ENCODE results near the gene BPIFB2.

Gene BPIFB2

DNA sequence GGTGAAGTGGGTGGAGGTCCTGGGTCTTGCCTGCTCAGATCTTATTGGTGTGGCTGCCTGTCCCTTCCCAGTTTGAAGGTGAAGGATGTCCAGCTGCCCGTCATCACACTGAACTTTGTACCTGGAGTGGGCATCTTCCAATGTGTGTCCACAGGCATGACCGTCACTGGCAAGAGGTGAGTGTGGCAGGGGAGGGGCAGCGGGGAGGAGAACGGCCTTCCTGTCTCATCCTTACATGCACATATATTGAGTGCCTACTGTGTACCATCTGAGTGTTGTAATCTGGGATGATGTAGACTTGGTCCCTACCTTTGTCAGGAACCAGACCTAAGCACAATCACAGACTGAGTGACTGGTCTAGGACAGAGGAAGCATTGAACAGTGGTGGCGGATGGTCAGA, 26.6 kb downstream of the BPIFB2 start:
- in situ Hi-C loops (cut with HindIII; ENCODE audit: low sequenced_read_pairs), result no loop called here
- DNase-seq (ENCODE audit: low read depth), result no peak
- no peak overlapping the region for H3K4me3 ChIP-seq (ENCODE audit: low read depth, low read length)
- TF ChIP-seq, protein P1, sequence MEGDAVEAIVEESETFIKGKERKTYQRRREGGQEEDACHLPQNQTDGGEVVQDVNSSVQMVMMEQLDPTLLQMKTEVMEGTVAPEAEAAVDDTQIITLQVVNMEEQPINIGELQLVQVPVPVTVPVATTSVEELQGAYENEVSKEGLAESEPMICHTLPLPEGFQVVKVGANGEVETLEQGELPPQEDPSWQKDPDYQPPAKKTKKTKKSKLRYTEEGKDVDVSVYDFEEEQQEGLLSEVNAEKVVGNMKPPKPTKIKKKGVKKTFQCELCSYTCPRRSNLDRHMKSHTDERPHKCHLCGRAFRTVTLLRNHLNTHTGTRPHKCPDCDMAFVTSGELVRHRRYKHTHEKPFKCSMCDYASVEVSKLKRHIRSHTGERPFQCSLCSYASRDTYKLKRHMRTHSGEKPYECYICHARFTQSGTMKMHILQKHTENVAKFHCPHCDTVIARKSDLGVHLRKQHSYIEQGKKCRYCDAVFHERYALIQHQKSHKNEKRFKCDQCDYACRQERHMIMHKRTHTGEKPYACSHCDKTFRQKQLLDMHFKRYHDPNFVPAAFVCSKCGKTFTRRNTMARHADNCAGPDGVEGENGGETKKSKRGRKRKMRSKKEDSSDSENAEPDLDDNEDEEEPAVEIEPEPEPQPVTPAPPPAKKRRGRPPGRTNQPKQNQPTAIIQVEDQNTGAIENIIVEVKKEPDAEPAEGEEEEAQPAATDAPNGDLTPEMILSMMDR (IDR thresholded peaks at IDR 0.05; ENCODE audit: low read depth, low read length, missing control alignments), result no peak

DNA sequence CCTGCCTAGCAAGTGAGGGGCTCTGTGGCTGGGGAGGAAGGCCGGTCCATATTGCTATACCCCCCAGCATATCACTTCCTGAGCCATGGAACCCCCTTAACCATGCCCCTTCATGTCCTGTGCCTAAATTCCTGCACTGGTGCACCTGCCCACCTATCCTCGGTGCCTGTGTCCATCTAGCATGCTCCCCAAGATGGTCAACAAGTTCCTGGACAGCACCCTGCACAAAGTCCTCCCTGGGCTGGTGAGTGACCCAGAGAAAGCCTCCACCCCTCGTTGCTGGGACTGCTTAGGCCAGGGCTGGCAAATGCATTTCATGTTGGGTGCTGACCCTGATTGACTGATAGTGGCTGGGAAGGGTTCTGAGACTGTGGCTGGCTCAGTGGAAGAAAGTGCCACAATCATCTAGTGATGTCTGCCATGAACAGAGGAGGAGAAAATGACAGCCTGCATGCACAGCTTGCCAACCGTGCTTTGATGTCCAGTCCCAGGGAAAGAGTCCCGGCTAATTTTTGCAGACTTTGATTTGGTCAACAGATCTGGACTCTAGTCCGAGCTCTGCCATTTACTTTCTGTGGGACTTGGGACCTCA, 27.5 kb downstream of the BPIFB2 start:
- in situ Hi-C loops (cut with HindIII; ENCODE audit: low sequenced_read_pairs), result no loop called here
- DNase-seq (ENCODE audit: low read depth), result no peak
- H3K4me3 ChIP-seq (ENCODE audit: low read depth, low read length), result no peak overlapping the region
- TF ChIP-seq, protein P1 (IDR thresholded peaks at IDR 0.05; ENCODE audit: low read depth, low read length, missing control alignments), result no peak

DNA sequence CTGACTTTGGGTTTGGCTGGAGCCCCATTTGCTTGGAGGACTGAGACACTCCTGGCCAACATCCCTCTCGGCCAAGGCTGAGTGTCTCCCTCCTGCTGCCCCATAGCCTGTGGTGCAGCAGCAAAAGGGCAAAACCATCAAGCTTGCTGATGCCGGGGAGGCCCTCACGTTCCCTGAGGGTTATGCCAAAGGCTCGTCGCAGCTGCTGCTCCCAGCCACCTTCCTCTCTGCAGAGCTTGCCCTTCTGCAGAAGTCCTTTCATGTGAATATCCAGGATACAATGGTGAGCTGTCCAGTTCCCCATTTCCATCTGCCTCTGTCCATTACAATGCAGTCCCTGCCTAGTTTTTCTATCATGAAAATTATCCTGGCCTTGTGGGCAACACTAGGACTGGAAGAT, 30.0 kb downstream of the BPIFB2 start:
- in situ Hi-C loops (cut with HindIII; ENCODE audit: low sequenced_read_pairs), result no loop called here
- no peak overlapping the region for H3K4me3 ChIP-seq (ENCODE audit: low read depth, low read length)
- DNase-seq (ENCODE audit: low read depth), result no peak
- TF ChIP-seq, protein P1 (IDR thresholded peaks at IDR 0.05; ENCODE audit: low read depth, low read length, missing control alignments), result no peak

DNA sequence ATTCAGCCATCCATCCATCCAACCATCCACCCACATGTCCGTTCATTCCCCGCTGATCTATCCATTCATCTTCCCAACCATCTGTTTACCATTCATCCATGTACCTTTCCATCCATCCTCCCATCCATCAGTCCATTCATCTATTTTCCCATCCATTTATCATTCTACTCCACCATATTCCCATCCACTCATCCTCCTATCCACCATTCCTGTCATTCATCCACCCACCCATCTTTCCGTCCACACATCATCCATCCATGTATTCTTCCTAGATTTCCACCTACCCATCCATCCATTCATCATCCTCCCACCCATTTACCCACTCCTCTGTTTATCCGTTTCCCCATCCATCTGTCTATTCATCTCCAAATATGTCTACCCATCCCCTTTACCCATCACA, 30.7 kb downstream of the BPIFB2 start:
- DNase-seq (ENCODE audit: low read depth), result no peak
- H3K4me3 ChIP-seq (ENCODE audit: low read depth, low read length), result no peak overlapping the region
- in situ Hi-C loops (cut with HindIII; ENCODE audit: low sequenced_read_pairs), result no loop called here
- TF ChIP-seq, protein P1 (IDR thresholded peaks at IDR 0.05; ENCODE audit: low read depth, low read length, missing control alignments), result no peak

DNA sequence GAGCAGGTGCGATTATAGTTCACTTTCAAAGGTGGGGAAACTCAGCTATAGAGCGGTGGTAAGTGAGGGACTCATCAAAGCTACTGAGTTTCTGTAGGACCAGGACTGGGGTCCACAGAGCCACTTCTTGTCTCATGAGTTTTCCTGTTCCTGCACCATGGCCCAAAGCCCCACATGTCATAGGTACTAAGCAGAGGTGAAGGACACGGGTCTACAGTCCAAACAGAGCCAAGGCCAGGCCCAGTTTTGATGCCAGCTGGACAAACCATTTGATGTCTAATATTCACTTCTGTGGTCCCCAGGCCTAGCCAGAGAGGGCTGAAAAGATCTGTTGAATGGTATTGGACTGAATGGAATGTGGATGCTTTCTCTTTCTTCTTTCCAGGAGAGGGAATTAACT, 34.9 kb downstream of the BPIFB2 start:
- no peak for DNase-seq (ENCODE audit: low read depth)
- in situ Hi-C loops (cut with HindIII; ENCODE audit: low sequenced_read_pairs), result no loop called here
- H3K4me3 ChIP-seq (ENCODE audit: low read depth, low read length), result no peak overlapping the region
- TF ChIP-seq, protein P1 (IDR thresholded peaks at IDR 0.05; ENCODE audit: low read depth, low read length, missing control alignments), result no peak

DNA sequence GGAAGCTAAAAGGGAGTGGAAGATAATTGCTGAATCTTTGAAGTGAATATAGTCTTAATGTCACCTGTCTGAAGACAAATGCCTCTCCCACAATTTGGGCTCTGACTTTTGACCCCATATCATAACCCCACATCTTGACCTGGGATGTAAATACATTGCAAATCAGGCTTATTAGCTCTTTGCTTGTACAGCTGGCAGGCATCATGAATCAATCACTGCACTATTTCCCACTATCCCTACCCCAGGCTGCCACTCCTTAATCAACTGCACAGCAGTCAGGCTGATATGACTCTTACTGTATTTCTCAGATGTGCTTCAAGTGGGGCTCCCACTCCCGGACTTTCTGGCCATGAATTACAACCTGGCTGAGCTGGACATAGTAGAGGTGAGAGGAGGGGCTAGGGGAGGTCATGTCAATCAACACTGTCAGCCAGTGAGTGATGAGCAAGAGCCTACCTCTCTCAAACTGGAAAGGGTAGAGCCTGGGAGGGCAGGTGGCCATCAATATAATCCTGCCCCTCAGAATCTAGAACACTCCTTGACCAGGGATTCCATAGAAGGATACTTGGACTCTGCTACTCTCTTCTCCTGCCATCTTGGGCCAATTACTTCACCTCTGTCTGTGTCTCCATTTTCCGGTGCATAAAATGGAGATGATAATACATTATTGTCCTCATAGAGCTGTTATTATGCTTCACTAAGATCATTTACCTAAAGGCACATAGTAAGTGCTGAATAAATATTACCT, 35.7 kb downstream of the BPIFB2 start:
- no peak for DNase-seq (ENCODE audit: low read depth)
- TF ChIP-seq, protein P1 (IDR thresholded peaks at IDR 0.05; ENCODE audit: low read depth, low read length, missing control alignments), result no peak
- in situ Hi-C loops (cut with HindIII; ENCODE audit: low sequenced_read_pairs), result no loop called here

More for the DNA sequence above, 35.7 kb downstream of the BPIFB2 start:
- no peak overlapping the region for H3K4me3 ChIP-seq (ENCODE audit: low read depth, low read length)
